H1 (cell line): ENCODE data around the gene HSCB. TPM values are rescaled to one million over a fixed set of nuclear protein-coding genes. Genes with fewer than 3 reads are reported as not detected.

Source experiments
- CEBPB ChIP-seq: IDR thresholded peaks from 2 replicates; pipeline ENCODE4 v1.6.1; 2012; ENCODE audit warnings: low read depth, low read length
- CTBP2 ChIP-seq: IDR thresholded peaks from 2 replicates; pipeline ENCODE4 v1.7.0; 2011; ENCODE audit warnings: borderline replicate concordance, mild to moderate bottlenecking, moderate library complexity, mixed read lengths, low read length; ENCODE audit not compliant: insufficient read depth, insufficient read length
- EP300 ChIP-seq, 2 experiments: IDR thresholded peaks; 1 replicate in 1 of 2; 2 replicates in 1 of 2; pipeline ENCODE4 v1.6.1; 2011 to 2012; ENCODE audit warnings: low read depth in 2 of 2, low read length in 2 of 2, mild to moderate bottlenecking in 2 of 2, borderline replicate concordance in 1 of 2, inconsistent platforms in 1 of 2, moderate library complexity in 1 of 2
- GTF2F1 ChIP-seq: IDR thresholded peaks from 2 replicates; pipeline ENCODE4 v1.6.1; 2012; ENCODE audit warnings: low read depth, low read length, improper control_type of control experiment, borderline replicate concordance
- HDAC6 ChIP-seq: IDR thresholded peaks from one replicate; pipeline ENCODE4 v1.7.1; 2012; ENCODE audit warnings: low read depth, mild to moderate bottlenecking, inconsistent platforms, low read length, moderate library complexity
- PHF8 ChIP-seq: fragments of 200-600 bp; sonication (generic); conservative IDR thresholded peaks from 2 replicates; pipeline ENCODE4 v1.7.1; 2012; ENCODE audit warnings: low read depth, mild to moderate bottlenecking, inconsistent platforms, low read length, moderate library complexity
- POLR2A ChIP-seq, 2 experiments: IDR thresholded peaks; 1 replicate in 1 of 2; 2 replicates in 1 of 2; pipeline ENCODE4 v1.6.1; 2011; ENCODE audit warnings: low read depth in 2 of 2, low read length in 2 of 2, mild to moderate bottlenecking in 2 of 2; ENCODE audit errors: control extremely low read depth in 1 of 2
- RNF2 ChIP-seq: fragments of 200-900, 300-1000 bp; sonication (generic); IDR thresholded peaks from 2 replicates; pipeline ENCODE4 v1.7.1; 2016; ENCODE audit warnings: borderline replicate concordance, low read depth, mild to moderate bottlenecking, antibody characterized with exemption, low read length; ENCODE audit not compliant: poor library complexity, severe bottlenecking; ENCODE audit errors: missing control alignments
- TBP ChIP-seq: IDR thresholded peaks from 2 replicates; pipeline ENCODE4 v1.6.1; 2011; ENCODE audit warnings: low read depth, low read length, improper control_type of control experiment
- TEAD4 ChIP-seq: IDR thresholded peaks from 2 replicates; pipeline ENCODE4 v1.6.1; 2012; ENCODE audit warnings: low read depth, low read length, inconsistent platforms, mixed read lengths
- polyA plus RNA-seq, 7 experiments: library from polyadenylated mRNA; depleted of rRNA in 3 of 7; stranded (reverse) in 5 of 7; unstranded in 2 of 7; fragments of >200 nt in 5 of 7; fragments of 200-250 nt in 2 of 7; gene quantifications; 1 replicate in 5 of 7; 2 replicates in 1 of 7; 4 replicates in 1 of 7; pipeline versions ENCODE4 v1.2.1 to v1.2.3, GENCODE V29; 2011 to 2013; ENCODE audit warnings: missing spikeins in 2 of 7, mixed read lengths in 2 of 7
- total RNA-seq: library from RNA; stranded (reverse); fragmentation: NEBNext Ultra II Directional; extraction: Animal tissue kit (Norgen Biotek cat#: 25700); gene quantifications from 2 replicates; pipeline ENCODE4 v1.2.1, GENCODE V29; 2021
- TF ChIP-seq, protein P1 (sequence below): IDR thresholded peaks from 2 replicates; pipeline ENCODE4 v1.6.1; 2012; ENCODE audit warnings: inconsistent platforms
- TF ChIP-seq, protein P2 (sequence below), 3 experiments: IDR thresholded peaks; 1 replicate in 2 of 3; 2 replicates in 1 of 3; pipeline versions ENCODE4 v1.5.1 to v1.6.1; 2011; ENCODE audit warnings: low read length in 3 of 3, mild to moderate bottlenecking in 3 of 3, inconsistent platforms in 2 of 3, low read depth in 1 of 3, moderate library complexity in 1 of 3; ENCODE audit not compliant: insufficient read depth in 1 of 3; ENCODE audit errors: control extremely low read depth in 1 of 3
- TF ChIP-seq, protein P3 (sequence below): IDR thresholded peaks from 2 replicates; pipeline ENCODE4 v1.6.1; 2011; ENCODE audit warnings: low read length, improper control_type of control experiment

The HSCB gene
- total and polyA plus RNA-seq, 2 of the 8 experiments (the other 6 are each of a cell fraction or from before 2014, with no cell fraction given): 14.7 to 16.6 TPM

DNA sequence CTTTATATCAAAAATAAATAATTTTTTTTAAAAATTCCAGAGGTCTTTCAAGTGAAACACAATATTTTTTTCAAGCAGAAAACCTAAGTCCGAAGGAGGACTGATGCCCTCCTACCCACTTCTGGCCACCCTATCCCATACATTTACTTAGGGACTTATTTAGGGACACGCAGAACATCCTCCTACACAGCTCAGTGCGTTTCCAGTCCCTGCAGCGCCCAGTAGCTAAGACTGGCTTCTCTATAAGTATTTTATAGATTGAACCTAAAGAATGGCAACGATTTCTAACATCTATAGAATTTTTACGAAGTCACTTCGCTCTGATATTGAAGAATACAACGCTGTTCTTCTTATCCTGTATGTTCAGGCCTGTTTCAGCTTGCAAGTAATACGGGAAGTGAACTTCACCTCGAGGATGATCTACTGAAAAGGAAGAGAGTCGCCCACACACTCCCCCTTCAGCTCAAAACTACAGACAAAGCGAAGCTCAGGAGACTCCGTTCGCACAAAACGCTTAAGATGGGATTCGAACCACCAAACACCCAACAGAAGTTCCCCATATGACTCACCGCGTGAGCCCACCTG, 547 bp upstream of the HSCB start (continued):
- 0 out of 3 replicates have a peak, but pooled peaks of 1 of the 2 experiments have one; percentile 22 for TF ChIP-seq EP300 (IDR thresholded peaks at IDR 0.05; ENCODE audit: borderline replicate concordance in 1 of 2, low read depth in 2 of 2, low read length in 2 of 2)
- TF ChIP-seq PHF8: no peak; the same call in 1 of the 2 replicates
- TF ChIP-seq, protein P1, sequence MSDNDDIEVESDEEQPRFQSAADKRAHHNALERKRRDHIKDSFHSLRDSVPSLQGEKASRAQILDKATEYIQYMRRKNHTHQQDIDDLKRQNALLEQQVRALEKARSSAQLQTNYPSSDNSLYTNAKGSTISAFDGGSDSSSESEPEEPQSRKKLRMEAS: 0 out of 2 replicates have a peak, but pooled peaks have one; percentile 94
- no peak for TF ChIP-seq HDAC6
- TF ChIP-seq POLR2A (IDR thresholded peaks at IDR 0.05; ENCODE audit: control extremely low read depth in 1 of 2, low read depth in 2 of 2, low read length in 2 of 2): peak in 1 of 2 experiments; percentile 66; a peak in 2 of 3 replicates
- TF ChIP-seq TBP: no peak
- TF ChIP-seq, protein P2, sequence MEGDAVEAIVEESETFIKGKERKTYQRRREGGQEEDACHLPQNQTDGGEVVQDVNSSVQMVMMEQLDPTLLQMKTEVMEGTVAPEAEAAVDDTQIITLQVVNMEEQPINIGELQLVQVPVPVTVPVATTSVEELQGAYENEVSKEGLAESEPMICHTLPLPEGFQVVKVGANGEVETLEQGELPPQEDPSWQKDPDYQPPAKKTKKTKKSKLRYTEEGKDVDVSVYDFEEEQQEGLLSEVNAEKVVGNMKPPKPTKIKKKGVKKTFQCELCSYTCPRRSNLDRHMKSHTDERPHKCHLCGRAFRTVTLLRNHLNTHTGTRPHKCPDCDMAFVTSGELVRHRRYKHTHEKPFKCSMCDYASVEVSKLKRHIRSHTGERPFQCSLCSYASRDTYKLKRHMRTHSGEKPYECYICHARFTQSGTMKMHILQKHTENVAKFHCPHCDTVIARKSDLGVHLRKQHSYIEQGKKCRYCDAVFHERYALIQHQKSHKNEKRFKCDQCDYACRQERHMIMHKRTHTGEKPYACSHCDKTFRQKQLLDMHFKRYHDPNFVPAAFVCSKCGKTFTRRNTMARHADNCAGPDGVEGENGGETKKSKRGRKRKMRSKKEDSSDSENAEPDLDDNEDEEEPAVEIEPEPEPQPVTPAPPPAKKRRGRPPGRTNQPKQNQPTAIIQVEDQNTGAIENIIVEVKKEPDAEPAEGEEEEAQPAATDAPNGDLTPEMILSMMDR (IDR thresholded peaks at IDR 0.05; ENCODE audit: control extremely low read depth in 1 of 3, insufficient read depth in 1 of 3, low read depth in 1 of 3, low read length in 3 of 3): no peak
- TF ChIP-seq CTBP2: no peak
- no peak for TF ChIP-seq GTF2F1
- TF ChIP-seq CEBPB: no peak
- no peak for TF ChIP-seq RNF2
- TF ChIP-seq, protein P3, sequence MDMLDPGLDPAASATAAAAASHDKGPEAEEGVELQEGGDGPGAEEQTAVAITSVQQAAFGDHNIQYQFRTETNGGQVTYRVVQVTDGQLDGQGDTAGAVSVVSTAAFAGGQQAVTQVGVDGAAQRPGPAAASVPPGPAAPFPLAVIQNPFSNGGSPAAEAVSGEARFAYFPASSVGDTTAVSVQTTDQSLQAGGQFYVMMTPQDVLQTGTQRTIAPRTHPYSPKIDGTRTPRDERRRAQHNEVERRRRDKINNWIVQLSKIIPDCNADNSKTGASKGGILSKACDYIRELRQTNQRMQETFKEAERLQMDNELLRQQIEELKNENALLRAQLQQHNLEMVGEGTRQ: no peak
- no peak for TF ChIP-seq TEAD4
